H9 (cell line): Measurements from ENCODE around the gene SRPK3. TPM values are rescaled to one million over a fixed set of nuclear protein-coding genes. Genes with fewer than 3 reads are reported as not detected.

ENCODE experiments used
- DNase-seq: peaks from one replicate; pipeline ENCODE4 v3.0.0-alpha.2; 2017
- H2AFZ ChIP-seq: one replicate; pipeline ENCODE4 v1.6.1; 2013; ENCODE audit warnings: mild to moderate bottlenecking, low read length, control low read depth, moderate library complexity
- H2AK5ac ChIP-seq: 2 replicates; pipeline ENCODE4 v1.6.1; 2013; ENCODE audit warnings: low read length, control low read depth, mixed read lengths; ENCODE audit not compliant: insufficient read length
- H2BK120ac ChIP-seq: one replicate; pipeline ENCODE4 v1.6.1; 2013; ENCODE audit warnings: low read depth, mild to moderate bottlenecking, low read length, control low read depth, inconsistent platforms; ENCODE audit not compliant: poor library complexity, severe bottlenecking
- H2BK12ac ChIP-seq: 2 replicates; pipeline ENCODE4 v1.6.1; 2013; ENCODE audit warnings: low read length, control low read depth, mixed read lengths, low read depth; ENCODE audit not compliant: insufficient read length
- H2BK15ac ChIP-seq: 2 replicates; pipeline ENCODE4 v1.6.1; 2013; ENCODE audit warnings: low read depth, low read length, control low read depth
- H2BK20ac ChIP-seq: one replicate; pipeline ENCODE4 v1.6.1; 2013; ENCODE audit warnings: low read depth, mild to moderate bottlenecking, low read length, control low read depth, inconsistent platforms; ENCODE audit not compliant: poor library complexity, severe bottlenecking
- H2BK5ac ChIP-seq: 2 replicates; pipeline ENCODE4 v1.6.1; 2013; ENCODE audit warnings: low read length, control low read depth, mixed read lengths; ENCODE audit not compliant: insufficient read length
- H3K14ac ChIP-seq: 2 replicates; pipeline ENCODE4 v1.6.1; 2013; ENCODE audit warnings: low read length, control low read depth; ENCODE audit not compliant: insufficient read depth
- H3K18ac ChIP-seq: 2 replicates; pipeline ENCODE4 v1.6.1; 2013; ENCODE audit warnings: low read depth, mild to moderate bottlenecking, mixed read lengths, low read length, control low read depth; ENCODE audit not compliant: insufficient read length
- H3K23ac ChIP-seq: 2 replicates; pipeline ENCODE4 v1.6.1; 2013; ENCODE audit warnings: low read length, control low read depth, mixed read lengths, low read depth; ENCODE audit not compliant: insufficient read length
- H3K23me2 ChIP-seq: 2 replicates; pipeline ENCODE4 v1.6.1; 2013; ENCODE audit warnings: low read depth, mild to moderate bottlenecking, mixed read lengths, low read length, control low read depth; ENCODE audit not compliant: insufficient read length, poor library complexity, severe bottlenecking
- H3K27ac ChIP-seq: 2 replicates; pipeline ENCODE4 v1.5.1; 2013; ENCODE audit warnings: low read length, control low read depth, mixed read lengths, low read depth; ENCODE audit not compliant: insufficient read length
- H3K27me3 ChIP-seq: 2 replicates; pipeline ENCODE4 v1.6.1; 2013; ENCODE audit warnings: low read length, control low read depth, inconsistent platforms; ENCODE audit not compliant: insufficient read depth
- H3K4ac ChIP-seq: 2 replicates; pipeline ENCODE4 v1.6.1; 2013; ENCODE audit warnings: low read depth, mild to moderate bottlenecking, control low read depth, inconsistent platforms, low read length, moderate library complexity
- H3K4me1 ChIP-seq: 2 replicates; pipeline ENCODE4 v1.6.1; 2013; ENCODE audit warnings: low read length, control low read depth, inconsistent platforms; ENCODE audit not compliant: insufficient read depth
- H3K4me2 ChIP-seq: 2 replicates; pipeline ENCODE4 v1.6.1; 2013; ENCODE audit warnings: low read length, control low read depth, mixed read lengths; ENCODE audit not compliant: insufficient read length, insufficient read depth
- H3K56ac ChIP-seq: 2 replicates; pipeline ENCODE4 v1.6.1; 2013; ENCODE audit warnings: low read depth, mild to moderate bottlenecking, mixed read lengths, low read length, control low read depth; ENCODE audit not compliant: insufficient read length
- H3K79me1 ChIP-seq: 2 replicates; pipeline ENCODE4 v1.6.1; 2013; ENCODE audit warnings: low read depth, mild to moderate bottlenecking, moderate library complexity, low read length, control low read depth, inconsistent platforms; ENCODE audit not compliant: insufficient read depth, poor library complexity, severe bottlenecking
- H3K79me2 ChIP-seq: 2 replicates; pipeline ENCODE4 v1.6.1; 2013; ENCODE audit warnings: low read length, control low read depth, inconsistent platforms; ENCODE audit not compliant: insufficient read depth
- H3K9ac ChIP-seq: 2 replicates; pipeline ENCODE4 v1.6.1; 2013; ENCODE audit warnings: low read length, control low read depth, mixed read lengths; ENCODE audit not compliant: insufficient read length; ENCODE audit errors: extremely low read depth
- H3K9me3 ChIP-seq: one replicate; pipeline ENCODE4 v1.6.1; 2013; ENCODE audit warnings: low read depth, low read length, inconsistent platforms; ENCODE audit not compliant: control insufficient read depth
- H3T11ph ChIP-seq: one replicate; pipeline ENCODE4 v1.6.1; 2013; ENCODE audit warnings: mild to moderate bottlenecking, low read length, control low read depth, inconsistent platforms
- H4K20me1 ChIP-seq: one replicate; pipeline ENCODE4 v1.6.1; 2013; ENCODE audit not compliant: control insufficient read depth, insufficient read length, insufficient read depth
- H4K5ac ChIP-seq: 2 replicates; pipeline ENCODE4 v1.6.1; 2013; ENCODE audit warnings: low read depth, mild to moderate bottlenecking, mixed read lengths, low read length, control low read depth; ENCODE audit not compliant: insufficient read length
- H4K8ac ChIP-seq: replicated peaks from 2 replicates; pipeline ENCODE4 v1.6.1; 2013; ENCODE audit warnings: low read length, control low read depth, mixed read lengths, low read depth; ENCODE audit not compliant: insufficient read length
- H4K91ac ChIP-seq: 2 replicates; pipeline ENCODE4 v1.6.1; 2013; ENCODE audit warnings: low read depth, mild to moderate bottlenecking, moderate library complexity, mixed read lengths, low read length, control low read depth; ENCODE audit not compliant: insufficient read length
- H3K27ac Mint-ChIP-seq, 3 experiments: 2 replicates in 2 of 3; 3 replicates in 1 of 3; pipeline ENCODE4 v1.8.0; 2020 to 2021; ENCODE audit warnings: mixed read lengths in 3 of 3, mild to moderate bottlenecking in 1 of 3, moderate library complexity in 1 of 3
- H3K27me3 Mint-ChIP-seq: 2 replicates; pipeline ENCODE4 v1.8.0; 2021; ENCODE audit warnings: low read depth, mild to moderate bottlenecking, moderate library complexity, mixed read lengths
- H3K36me3 Mint-ChIP-seq, 3 experiments: 2 replicates in 2 of 3; 3 replicates in 1 of 3; pipeline ENCODE4 v1.8.0; 2020 to 2021; ENCODE audit warnings: low read depth in 3 of 3, mixed read lengths in 3 of 3; ENCODE audit not compliant: insufficient read depth in 1 of 3
- H3K4me1 Mint-ChIP-seq, 2 experiments: 2 replicates each; pipeline ENCODE4 v1.8.0; 2020; ENCODE audit warnings: mixed read lengths in 2 of 2
- H3K4me3 Mint-ChIP-seq, 2 experiments: 2 replicates in 1 of 2; 3 replicates in 1 of 2; pipeline ENCODE4 v1.8.0; 2020 to 2021; ENCODE audit warnings: mild to moderate bottlenecking in 2 of 2, mixed read lengths in 2 of 2, moderate library complexity in 1 of 2
- H3K9me3 Mint-ChIP-seq, 2 experiments: 2 replicates in 1 of 2; 3 replicates in 1 of 2; pipeline ENCODE4 v1.8.0; 2020; ENCODE audit warnings: mild to moderate bottlenecking in 2 of 2, mixed read lengths in 2 of 2, moderate library complexity in 1 of 2
- WGBS: extraction: QIAGEN DNeasy Blood & Tissue Kit; methylation state at CpG from one replicate; pipeline ENCODE4 v1.1.7; 2013; ENCODE audit warnings: missing lambda C conversion rate, low lambda C conversion rate, mixed read lengths; ENCODE audit not compliant: insufficient read length; ENCODE audit errors: extremely low coverage; 5-methylcytosine and 5-hydroxymethylcytosine counted together
- total RNA-seq: library from RNA; stranded (reverse); gene quantifications from 2 replicates; pipeline ENCODE4 v1.2.1, GENCODE V29; 2021
- TF ChIP-seq, protein P1 (sequence below): fragments of 200-600 bp; sonication (generic); conservative IDR thresholded peaks from 3 replicates; pipeline ENCODE4 v1.8.0; 2021; ENCODE audit warnings: antibody characterized with exemption, mild to moderate bottlenecking

SRPK3 gene
- total RNA-seq, 1 experiment from 2014 or later: not detected

GRCh38 chrX:153812220-153812619 is 31.4 kb downstream of the SRPK3 start:
- no peak overlapping the region for H2BK15ac ChIP-seq
- Mint-ChIP-seq H3K36me3 (peaks cover 5 to 33% (median 22%) of the 10 kb centered on the region in 3 experiments; a peak in 6 of 7 replicates), H3K4me3 (no peak overlapping the region), H3K27me3 (peaks cover 2% of the 10 kb centered on the region), H3K9me3 (peaks cover 65 to 72% of the 10 kb centered on the region in 2 experiments), H3K4me1 (peaks cover 30 to 31% of the 10 kb centered on the region in 2 experiments), H3K27ac (no peak overlapping the region)
- H2BK12ac ChIP-seq: no peak overlapping the region
- no peaks in the 10 kb centered on the region for H3K79me1 ChIP-seq
- H2AFZ ChIP-seq: no peak overlapping the region
- no peak overlapping the region for H2AK5ac ChIP-seq
- H3K9me3 ChIP-seq: peaks cover 23% of the 10 kb centered on the region
- TF ChIP-seq, protein P1, sequence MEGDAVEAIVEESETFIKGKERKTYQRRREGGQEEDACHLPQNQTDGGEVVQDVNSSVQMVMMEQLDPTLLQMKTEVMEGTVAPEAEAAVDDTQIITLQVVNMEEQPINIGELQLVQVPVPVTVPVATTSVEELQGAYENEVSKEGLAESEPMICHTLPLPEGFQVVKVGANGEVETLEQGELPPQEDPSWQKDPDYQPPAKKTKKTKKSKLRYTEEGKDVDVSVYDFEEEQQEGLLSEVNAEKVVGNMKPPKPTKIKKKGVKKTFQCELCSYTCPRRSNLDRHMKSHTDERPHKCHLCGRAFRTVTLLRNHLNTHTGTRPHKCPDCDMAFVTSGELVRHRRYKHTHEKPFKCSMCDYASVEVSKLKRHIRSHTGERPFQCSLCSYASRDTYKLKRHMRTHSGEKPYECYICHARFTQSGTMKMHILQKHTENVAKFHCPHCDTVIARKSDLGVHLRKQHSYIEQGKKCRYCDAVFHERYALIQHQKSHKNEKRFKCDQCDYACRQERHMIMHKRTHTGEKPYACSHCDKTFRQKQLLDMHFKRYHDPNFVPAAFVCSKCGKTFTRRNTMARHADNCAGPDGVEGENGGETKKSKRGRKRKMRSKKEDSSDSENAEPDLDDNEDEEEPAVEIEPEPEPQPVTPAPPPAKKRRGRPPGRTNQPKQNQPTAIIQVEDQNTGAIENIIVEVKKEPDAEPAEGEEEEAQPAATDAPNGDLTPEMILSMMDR: no peak
- no peak overlapping the region for H4K8ac ChIP-seq
- H3K27me3 ChIP-seq: no peaks in the 10 kb centered on the region
- H3K56ac ChIP-seq: no peak overlapping the region
- H3K4me2 ChIP-seq: no peak overlapping the region
- H3K14ac ChIP-seq: no peak overlapping the region
- no peak overlapping the region for H4K91ac ChIP-seq
- no peak overlapping the region for H2BK120ac ChIP-seq
- H2BK20ac ChIP-seq: no peak overlapping the region
- no peak overlapping the region for H3T11ph ChIP-seq
- H3K79me2 ChIP-seq: peaks cover 46% of the 10 kb centered on the region
- no peak overlapping the region for H4K5ac ChIP-seq
- H3K4me1 ChIP-seq: no peaks in the 10 kb centered on the region; the same call in 1 of the 2 replicates
- no peaks in the 10 kb centered on the region for H4K20me1 ChIP-seq
- no peaks in the 10 kb centered on the region for H3K23me2 ChIP-seq
- no peak for DNase-seq
- no peak overlapping the region for H3K23ac ChIP-seq
- H2BK5ac ChIP-seq: no peak overlapping the region
- H3K18ac ChIP-seq: no peak overlapping the region
- no peak overlapping the region for H3K27ac ChIP-seq
- H3K9ac ChIP-seq: no peak overlapping the region
- no peak overlapping the region for H3K4ac ChIP-seq
- WGBS: no CpG with 5 or more reads among the region's 14 CpGs
